ENCODE data around the gene SNX20. TPM values are rescaled to one million over a fixed set of nuclear protein-coding genes. Genes with fewer than 3 reads are reported as not detected.

SNX20 gene
- total RNA-seq, 1 experiment from 2014 or later = not detected

DNA sequence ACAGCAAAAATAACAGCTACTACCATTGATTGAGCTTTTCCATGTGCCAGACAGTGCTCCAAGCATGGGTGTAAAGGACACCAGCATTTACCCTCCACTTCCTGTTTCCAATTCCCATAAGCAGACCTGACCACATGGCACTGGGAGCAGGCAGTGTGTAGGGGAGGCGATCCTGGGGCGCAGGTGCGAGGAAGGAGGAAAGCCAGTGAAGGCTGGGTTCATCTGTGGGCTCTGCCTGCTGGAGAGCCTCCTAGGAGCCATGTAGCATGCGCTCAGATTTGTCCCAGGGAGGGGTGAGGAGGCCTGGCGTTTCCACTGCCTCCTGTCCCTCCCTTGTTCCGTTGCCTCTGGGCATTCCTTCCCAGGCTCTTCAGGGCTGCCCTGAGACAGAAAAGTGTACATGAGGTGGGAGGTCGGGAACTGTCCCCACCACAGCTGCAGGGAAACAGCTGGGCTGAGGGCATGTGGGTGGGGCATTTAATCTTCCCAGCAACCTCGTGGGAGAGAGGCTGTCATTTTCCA, 56.6 kb downstream of the SNX20 start:
- H3K36me3 Mint-ChIP-seq (ENCODE audit: insufficient read depth in 1 of 3, low read depth in 3 of 3) = no peaks in the 10 kb centered on the region
- Histone ChIP-seq H3K56ac (ENCODE audit: insufficient read length, low read depth, low read length) (no peak overlapping the region), H3K14ac (ENCODE audit: insufficient read depth, low read length) (no peak overlapping the region), H3K4me1 (ENCODE audit: insufficient read depth, low read length) (no peaks in the 10 kb centered on the region), H4K5ac (ENCODE audit: insufficient read length, low read depth, low read length) (no peak overlapping the region), H2BK12ac (ENCODE audit: insufficient read length, low read depth, low read length) (no peak overlapping the region), H3K27ac (ENCODE audit: insufficient read length, low read depth, low read length) (no peak overlapping the region), H4K91ac (ENCODE audit: insufficient read length, low read depth, low read length) (no peak overlapping the region), H3K79me2 (ENCODE audit: insufficient read depth, low read length) (no peaks in the 10 kb centered on the region), H3K18ac (ENCODE audit: insufficient read length, low read depth, low read length) (no peak overlapping the region), H2BK20ac (ENCODE audit: low read depth, low read length, poor library complexity, severe bottlenecking) (no peak overlapping the region), H2BK15ac (ENCODE audit: low read depth, low read length) (no peak overlapping the region), H3K23ac (ENCODE audit: insufficient read length, low read depth, low read length) (no peak overlapping the region), H4K20me1 (ENCODE audit: control insufficient read depth, insufficient read depth, insufficient read length) (no peaks in the 10 kb centered on the region), H3K23me2 (ENCODE audit: insufficient read length, low read depth, low read length, poor library complexity, severe bottlenecking) (peaks cover 3% of the 10 kb centered on the region), H3K9ac (ENCODE audit: extremely low read depth, insufficient read length, low read length) (no peak overlapping the region), H2AFZ (ENCODE audit: low read length) (no peak overlapping the region), H3K27me3 (ENCODE audit: insufficient read depth, low read length) (no peaks in the 10 kb centered on the region), H3K9me3 (ENCODE audit: control insufficient read depth, low read depth, low read length) (no peaks in the 10 kb centered on the region), H3T11ph (ENCODE audit: low read length) (no peak overlapping the region), H2BK5ac (ENCODE audit: insufficient read length, low read length) (no peak overlapping the region), H4K8ac (replicated peaks; ENCODE audit: insufficient read length, low read depth, low read length) (no peak overlapping the region), H2BK120ac (ENCODE audit: low read depth, low read length, poor library complexity, severe bottlenecking) (no peak overlapping the region), H3K4me2 (ENCODE audit: insufficient read depth, insufficient read length, low read length) (no peak overlapping the region), H3K4ac (ENCODE audit: low read depth, low read length) (no peak overlapping the region), H2AK5ac (ENCODE audit: insufficient read length, low read length) (no peak overlapping the region), H3K79me1 (ENCODE audit: insufficient read depth, low read depth, low read length, poor library complexity, severe bottlenecking) (no peaks in the 10 kb centered on the region)
- no CpG with 5 or more reads among the region's 8 CpGs for WGBS (ENCODE audit: extremely low coverage, insufficient read length, low lambda C conversion rate)
- H3K27me3 Mint-ChIP-seq (ENCODE audit: low read depth) = no peaks in the 10 kb centered on the region; the same call in 1 of the 2 replicates
- TF ChIP-seq, protein P1, sequence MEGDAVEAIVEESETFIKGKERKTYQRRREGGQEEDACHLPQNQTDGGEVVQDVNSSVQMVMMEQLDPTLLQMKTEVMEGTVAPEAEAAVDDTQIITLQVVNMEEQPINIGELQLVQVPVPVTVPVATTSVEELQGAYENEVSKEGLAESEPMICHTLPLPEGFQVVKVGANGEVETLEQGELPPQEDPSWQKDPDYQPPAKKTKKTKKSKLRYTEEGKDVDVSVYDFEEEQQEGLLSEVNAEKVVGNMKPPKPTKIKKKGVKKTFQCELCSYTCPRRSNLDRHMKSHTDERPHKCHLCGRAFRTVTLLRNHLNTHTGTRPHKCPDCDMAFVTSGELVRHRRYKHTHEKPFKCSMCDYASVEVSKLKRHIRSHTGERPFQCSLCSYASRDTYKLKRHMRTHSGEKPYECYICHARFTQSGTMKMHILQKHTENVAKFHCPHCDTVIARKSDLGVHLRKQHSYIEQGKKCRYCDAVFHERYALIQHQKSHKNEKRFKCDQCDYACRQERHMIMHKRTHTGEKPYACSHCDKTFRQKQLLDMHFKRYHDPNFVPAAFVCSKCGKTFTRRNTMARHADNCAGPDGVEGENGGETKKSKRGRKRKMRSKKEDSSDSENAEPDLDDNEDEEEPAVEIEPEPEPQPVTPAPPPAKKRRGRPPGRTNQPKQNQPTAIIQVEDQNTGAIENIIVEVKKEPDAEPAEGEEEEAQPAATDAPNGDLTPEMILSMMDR (conservative IDR thresholded peaks at IDR 0.05) = no peak
- no peak overlapping the region for H3K4me3 Mint-ChIP-seq
- H3K4me1 Mint-ChIP-seq = peaks cover 0 to 4% of the 10 kb centered on the region in 2 experiments; a peak in 1 of 4 replicates
- no peaks in the 10 kb centered on the region for H3K9me3 Mint-ChIP-seq
- DNase-seq = no peak
- H3K27ac Mint-ChIP-seq = no peak overlapping the region; a peak in 1 of 7 replicates

Measured in H9 (cell line).